IMR-90 (cell line): Measurements from ENCODE around the gene ARF3. TPM values are rescaled to one million over a fixed set of nuclear protein-coding genes. Genes with fewer than 3 reads are reported as not detected.

Experiments used
- ATAC-seq: fragments of 200-7000 bp; cut with Tn5 transposase; 2 replicates; pipeline ENCODE4 v1.9.1; 2020; ENCODE audit warnings: low read depth, mild to moderate bottlenecking, moderate library complexity
- BruUV-seq: library from RNA; stranded (reverse); fragments of 400-500 nt; replicated peaks from 2 replicates; lab custom pipeline; 2021; lab: Mats Ljungman, UMichigan
- CTCF ChIA-PET: fragments of 300-600 bp; formaldehyde crosslinking; extraction: SDS; loops from one replicate; lab custom pipeline; 2021; ENCODE audit warnings: antibody characterized with exemption; lab: Yijun Ruan, JAX
- POLR2A ChIA-PET: fragments of 300-600 bp; sonication (Branson Sonifier 250); formaldehyde crosslinking; loops from one replicate; lab custom pipeline; 2022; ENCODE audit warnings: antibody characterized with exemption; ENCODE audit not compliant: unreplicated experiment; lab: Charles Lee
- DNase-seq: peaks from one replicate; pipeline ENCODE4 v3.0.0; 2013
- H2AFZ ChIP-seq: replicated peaks from 2 replicates; pipeline ENCODE3; 2013; ENCODE audit warnings: low read length, mild to moderate bottlenecking; ENCODE audit not compliant: poor library complexity
- H2AK5ac ChIP-seq: 2 replicates; pipeline ENCODE4 v1.6.1; 2013; ENCODE audit warnings: low read depth, low read length, inconsistent platforms
- H2AK9ac ChIP-seq: replicated peaks from 2 replicates; pipeline ENCODE3; 2013; ENCODE audit warnings: mild to moderate bottlenecking, low read depth, low read length, moderate library complexity; ENCODE audit not compliant: poor library complexity
- H2BK120ac ChIP-seq: 2 replicates; pipeline ENCODE4 v1.6.1; 2013; ENCODE audit warnings: low read depth, low read length, inconsistent platforms
- H2BK15ac ChIP-seq: 3 replicates; pipeline ENCODE4 v1.6.1; 2013; ENCODE audit warnings: low read depth, low read length, inconsistent platforms
- H2BK20ac ChIP-seq: 2 replicates; pipeline ENCODE4 v1.6.1; 2013; ENCODE audit warnings: low read depth, mild to moderate bottlenecking, inconsistent platforms, low read length, moderate library complexity
- H2BK5ac ChIP-seq: 2 replicates; pipeline ENCODE4 v1.6.1; 2013; ENCODE audit warnings: mild to moderate bottlenecking, low read depth, low read length, inconsistent platforms; ENCODE audit not compliant: poor library complexity, severe bottlenecking
- H3K14ac ChIP-seq: replicated peaks from 2 replicates; pipeline ENCODE4 v1.6.1; 2013; ENCODE audit warnings: low read depth, low read length, inconsistent platforms
- H3K18ac ChIP-seq: 2 replicates; pipeline ENCODE4 v1.6.1; 2013; ENCODE audit warnings: low read depth, low read length, control low read depth
- H3K23ac ChIP-seq: 2 replicates; pipeline ENCODE4 v1.6.1; 2013; ENCODE audit warnings: low read depth, low read length, inconsistent platforms
- H3K27ac ChIP-seq: 2 replicates; pipeline ENCODE4 v1.5.1; 2013; ENCODE audit warnings: mild to moderate bottlenecking, control low read depth, low read length; ENCODE audit not compliant: insufficient read depth
- H3K27me3 ChIP-seq: 2 replicates; pipeline ENCODE4 v1.6.1; 2013; ENCODE audit warnings: low read length; ENCODE audit not compliant: control insufficient read depth, insufficient read depth
- H3K36me3 ChIP-seq: 2 replicates; pipeline ENCODE4 v1.6.1; 2013; ENCODE audit warnings: low read length, mixed read lengths; ENCODE audit not compliant: control insufficient read depth, insufficient read depth
- H3K4ac ChIP-seq: 2 replicates; pipeline ENCODE4 v1.6.1; 2013; ENCODE audit warnings: low read depth, low read length, inconsistent platforms
- H3K4me1 ChIP-seq: 2 replicates; pipeline ENCODE4 v1.6.1; 2013; ENCODE audit warnings: low read length, mixed read lengths; ENCODE audit not compliant: control insufficient read depth, insufficient read depth
- H3K4me2 ChIP-seq: 2 replicates; pipeline ENCODE4 v1.6.1; 2013; ENCODE audit warnings: low read depth, mild to moderate bottlenecking, control low read depth, low read length, moderate library complexity
- H3K4me3 ChIP-seq: 2 replicates; pipeline ENCODE4 v1.5.1; 2013; ENCODE audit warnings: low read depth, mild to moderate bottlenecking, control low read depth, low read length, moderate library complexity; ENCODE audit not compliant: insufficient read depth
- H3K56ac ChIP-seq: 2 replicates; pipeline ENCODE4 v1.6.1; 2013; ENCODE audit warnings: low read length, inconsistent platforms; ENCODE audit not compliant: insufficient read depth; ENCODE audit errors: extremely low read depth
- H3K79me1 ChIP-seq, 2 experiments: 2 replicates each; pipeline ENCODE4 v1.6.1; 2013; ENCODE audit warnings: low read length in 2 of 2, inconsistent platforms in 1 of 2, low read depth in 1 of 2
- H3K9ac ChIP-seq: 2 replicates; pipeline ENCODE4 v1.6.1; 2013; ENCODE audit warnings: low read depth, low read length, control low read depth
- H3K9me1 ChIP-seq: 2 replicates; pipeline ENCODE4 v1.6.1; 2013; ENCODE audit warnings: low read length, inconsistent platforms; ENCODE audit not compliant: insufficient read depth
- H3K9me3 ChIP-seq: 2 replicates; pipeline ENCODE4 v1.6.1; 2013; ENCODE audit warnings: low read length; ENCODE audit not compliant: control insufficient read depth, insufficient read depth
- H4K20me1 ChIP-seq: 2 replicates; pipeline ENCODE4 v1.6.1; 2013; ENCODE audit warnings: low read length, inconsistent platforms; ENCODE audit not compliant: insufficient read depth
- H4K5ac ChIP-seq: 2 replicates; pipeline ENCODE4 v1.6.1; 2013; ENCODE audit warnings: mild to moderate bottlenecking, low read depth, low read length, control low read depth
- H4K8ac ChIP-seq, 2 experiments: 2 replicates each; pipeline ENCODE4 v1.6.1; 2013; ENCODE audit warnings: low read depth in 2 of 2, low read length in 2 of 2, control low read depth in 1 of 2, inconsistent platforms in 1 of 2
- H4K91ac ChIP-seq: 2 replicates; pipeline ENCODE4 v1.6.1; 2013; ENCODE audit warnings: low read depth, low read length, inconsistent platforms; ENCODE audit not compliant: insufficient read depth
- CEBPB ChIP-seq: IDR thresholded peaks from 2 replicates; pipeline ENCODE4 v1.6.1; 2012; ENCODE audit warnings: low read depth, low read length, improper control_type of control experiment
- RAD21 ChIP-seq: IDR thresholded peaks from 2 replicates; pipeline ENCODE4 v1.6.1; 2012; ENCODE audit warnings: low read length, improper control_type of control experiment
- RCOR1 ChIP-seq: IDR thresholded peaks from 2 replicates; pipeline ENCODE4 v1.6.1; 2012; ENCODE audit warnings: mild to moderate bottlenecking, low read length, improper control_type of control experiment; ENCODE audit not compliant: insufficient replicate concordance
- WGBS, 2 experiments: methylation state at CpG; one replicate each; pipeline versions ENCODE4 v1.1.5 to v1.1.7; 2013; ENCODE audit warnings: missing lambda C conversion rate in 2 of 2; ENCODE audit not compliant: insufficient read length in 1 of 2; ENCODE audit errors: extremely low coverage in 2 of 2; 5-methylcytosine and 5-hydroxymethylcytosine counted together
- dilution Hi-C: fragments of 300-500 bp; cut with HindIII; formaldehyde crosslinking; loops from one replicate; pipeline ENCODE4 v1.14.3; 2018; ENCODE audit warnings: low sequenced_read_pairs; ENCODE audit not compliant: unreplicated experiment
- in situ Hi-C: fragments of 300-500 bp; cut with MboI; formaldehyde crosslinking; loops from 3 replicates; pipeline ENCODE4 v1.14.3; 2019; ENCODE audit warnings: low sequenced_read_pairs, inconsistent platforms, mixed read lengths
- intact Hi-C: fragments of 100-400 bp; cut with micrococcal nuclease; formaldehyde crosslinking; loops from 2 replicates; pipeline ENCODE4 v1.10.0; 2022
- polyA plus RNA-seq, 3 experiments: library from polyadenylated mRNA; depleted of rRNA; stranded (reverse); fragments of >200 nt; gene quantifications; 2 replicates each; pipeline ENCODE4 v1.2.3, GENCODE V29; 2012; ENCODE audit warnings: low replicate concordance in 1 of 3
- total RNA-seq: library from RNA; depleted of rRNA; stranded (reverse); fragments of >200 nt; gene quantifications from 2 replicates; pipeline ENCODE4 v1.2.3, GENCODE V29; 2012

ARF3 gene
- total and polyA plus RNA-seq, 2 of the 4 experiments (the other 2 are of a cell fraction): 97.7 to 198 TPM

DNA sequence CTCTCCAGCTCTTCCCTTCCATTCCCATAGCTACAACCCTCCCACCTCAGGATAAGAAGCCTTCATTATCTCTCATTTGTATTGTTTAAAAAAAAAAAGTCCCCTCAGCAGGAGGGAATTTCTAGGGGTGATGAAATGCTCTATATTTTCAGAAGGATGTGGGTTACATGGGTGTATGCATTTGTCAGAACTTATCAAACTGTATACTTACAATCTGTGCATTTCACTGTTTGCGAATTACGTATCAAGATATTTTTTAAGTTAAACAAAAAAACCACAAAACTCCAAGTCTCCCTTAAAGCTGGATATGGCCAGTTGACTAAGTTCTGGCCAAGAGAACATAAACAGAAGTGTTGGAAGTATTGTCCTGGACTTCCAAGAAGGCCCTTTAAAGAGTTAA, 30.0 kb downstream of the ARF3 start:
- peak overlapping the region; percentile 77; the same call in 1 of the 2 replicates for H3K23ac ChIP-seq
- H4K91ac ChIP-seq: no peak overlapping the region
- BruUV-seq: no TSS peak
- H3K4ac ChIP-seq: peak overlapping the region; percentile 72; the same call in 1 of the 2 replicates
- peak overlapping the region; percentile 25; the same call in 1 of the 2 replicates for H3K18ac ChIP-seq
- ATAC-seq (peak; percentile 51), DNase-seq (peak; percentile 96)
- no peaks in the 10 kb centered on the region for H3K27me3 ChIP-seq
- no peak overlapping the region for H3K4me3 ChIP-seq
- H3K56ac ChIP-seq: no peak overlapping the region
- H3K4me1 ChIP-seq: peaks cover 31% of the 10 kb centered on the region
- no peak overlapping the region for H3K9ac ChIP-seq
- peaks cover 34% of the 10 kb centered on the region for H4K20me1 ChIP-seq
- H4K8ac ChIP-seq: peak overlapping the region in 1 of 2 experiments; percentile 72; a peak in 1 of 4 replicates
- no peak overlapping the region for H2AFZ ChIP-seq
- peak overlapping the region; percentile 69 for H3K4me2 ChIP-seq
- H3K79me1 ChIP-seq: peaks cover 15 to 57% of the 10 kb centered on the region in 2 experiments; a peak in 3 of 4 replicates
- POLR2A ChIA-PET: no interaction called here
- H3K9me1 ChIP-seq: peaks cover 34% of the 10 kb centered on the region
- in situ Hi-C loops (no loop called here), dilution Hi-C loops (no loop called here), intact Hi-C loops (loop anchor here (2.0 to 5.0 kb wide), 2 partner anchors 30 to 35 kb away; partner anchors contain the start of gene ARF3)
- peaks cover 21% of the 10 kb centered on the region for H3K36me3 ChIP-seq
- no CpG with 5 or more reads among the region's 2 CpGs for WGBS, 2 experiments
- H3K9me3 ChIP-seq: no peaks in the 10 kb centered on the region
- H2BK120ac ChIP-seq: peak overlapping the region; percentile 60
- no peak overlapping the region for H2AK9ac ChIP-seq
- CTCF ChIA-PET: interaction anchor here (0.9 to 1.5 kb wide), 3 partner anchors 23 to 74 kb away, joined by 3 to 9 read pairs (median 7); a partner anchor contains a TSS
- peak overlapping the region; percentile 9; the same call in 1 of the 3 replicates for H2BK15ac ChIP-seq
- peak overlapping the region; percentile 84 for H2AK5ac ChIP-seq
- peak overlapping the region; percentile 81 for H2BK5ac ChIP-seq
- H2BK20ac ChIP-seq: peak overlapping the region; percentile 77; the same call in 1 of the 2 replicates
- TF ChIP-seq RAD21 (no peak), RCOR1 (no peak), CEBPB (peak; percentile 78)
- H4K5ac ChIP-seq: no peak overlapping the region
- peak overlapping the region; percentile 70; the same call in 1 of the 2 replicates for H3K27ac ChIP-seq
- H3K14ac ChIP-seq: peak overlapping the region; percentile 69; the same call in 1 of the 2 replicates
